ENCODE results near the gene FYCO1. TPM values are rescaled to one million over a fixed set of nuclear protein-coding genes. Genes with fewer than 3 reads are reported as not detected.
"Not testable (repeated sequence)": the region's sequence is repeated elsewhere in the genome, so short reads cannot be mapped to it uniquely, and the experiment has no call there.

Gene FYCO1
- total RNA-seq, result 10 to 100 TPM in 1 of 2 experiments, 1 to 10 TPM in 1; 8.2 to 10.6 TPM

DNA sequence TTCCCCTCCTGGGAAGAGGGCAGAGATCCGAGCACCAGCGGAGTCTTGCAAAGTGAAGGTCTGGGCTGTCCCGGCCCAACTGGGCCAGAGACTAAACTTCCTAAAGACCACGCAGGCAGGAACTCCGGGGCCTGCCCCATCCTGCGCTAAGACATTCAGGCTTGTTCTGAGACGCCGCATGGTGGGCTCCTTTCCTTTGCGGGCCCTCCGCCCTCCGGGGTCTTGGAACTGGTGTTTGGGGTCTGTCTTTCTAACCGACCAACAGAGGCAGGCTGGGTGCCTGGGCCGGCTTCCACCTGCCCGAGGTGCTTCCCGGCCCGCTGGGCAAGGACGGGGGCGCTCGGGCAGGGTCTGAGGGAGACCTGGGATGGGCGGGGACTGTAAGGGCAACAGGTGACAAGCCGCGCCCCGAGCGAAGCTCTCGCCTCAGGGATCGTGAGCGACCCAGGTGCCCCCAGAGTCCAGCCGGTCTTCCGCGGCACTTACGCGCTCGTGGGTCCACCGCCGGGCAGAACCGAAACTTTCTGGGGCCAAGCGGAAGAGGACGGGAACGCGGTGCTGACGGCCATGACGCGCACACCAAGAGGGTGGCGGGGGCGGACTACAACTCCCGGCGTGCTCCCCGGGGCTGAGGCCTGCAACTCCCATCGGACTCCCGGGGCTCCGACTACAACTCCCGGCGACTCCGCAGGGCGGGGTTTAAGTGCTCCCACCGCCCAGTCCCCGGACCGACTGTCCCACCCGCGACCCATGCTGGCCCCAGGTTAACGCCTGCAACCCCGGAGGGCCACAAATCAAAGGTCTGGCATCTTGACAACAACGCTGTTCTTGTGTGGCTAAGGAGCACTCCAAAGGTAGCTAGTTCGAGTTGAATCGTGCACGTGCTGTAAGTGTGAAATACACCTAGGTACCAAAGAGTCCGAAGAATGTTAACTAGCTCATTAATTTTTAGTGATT is at the start of gene FYCO1:
Gene FYCO1, minus strand, starts transcription at position 589 of the 957 bp plus-strand sequence. CDS start 10,914 bp downstream, outside the sequence.
- CTCF ChIA-PET, result interaction anchor here (0.6 to 1.6 kb wide), 10 partner anchors 14 to 1736 kb away, joined by 3 to 6 read pairs (median 3); partner anchors contain the start of gene CXCR6

DNA sequence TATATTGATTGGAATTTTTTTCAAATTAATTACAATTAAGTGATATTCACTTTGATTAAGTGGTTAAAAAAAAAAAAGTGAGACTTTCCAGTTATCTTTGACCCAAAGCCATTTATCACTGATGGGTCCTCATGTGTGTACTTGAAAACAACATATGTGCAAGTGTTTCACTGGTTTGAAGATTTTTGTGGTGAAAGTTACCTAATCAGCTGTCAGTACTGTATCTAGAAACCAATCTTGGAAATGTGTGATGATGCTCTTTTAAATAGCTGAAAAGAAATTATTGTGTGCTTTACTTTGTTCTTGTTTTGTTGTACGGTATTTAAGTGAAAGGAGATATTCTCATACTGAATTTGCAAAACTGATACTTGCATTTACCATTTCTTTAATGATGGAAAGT is 43.3 kb upstream of the FYCO1 start:
- intact Hi-C loops (cut with DNase I, micrococcal nuclease), result no loop called here
- Mint-ChIP-seq H3K36me3 (ENCODE audit: low read depth) (no peaks in the 10 kb centered on the region), H3K9me3 (ENCODE audit: low read depth) (peaks cover 4% of the 10 kb centered on the region), H3K4me1 (no peaks in the 10 kb centered on the region), H3K27ac (no peak overlapping the region), H3K4me3 (no peak overlapping the region), H3K27me3 (no peaks in the 10 kb centered on the region)
- CTCF ChIA-PET, result no interaction called here
- POLR2A ChIA-PET, result no interaction called here
- ATAC-seq (no peak), DNase-seq (no peak)

More for the DNA sequence above, at the start of gene FYCO1:
- POLR2A ChIA-PET, result interaction anchor here (0.9 to 1.1 kb wide), 2 partner anchors 14 to 53 kb away, joined by 3 to 4 read pairs; partner anchors contain the start of gene CXCR6
- peaks cover 43% of the 10 kb centered on the region for H3K4me1 Mint-ChIP-seq
- peaks cover 10% of the 10 kb centered on the region for H3K36me3 Mint-ChIP-seq (ENCODE audit: low read depth)
- DNase-seq (peak; percentile 94), ATAC-seq (peak; percentile 89)
- H3K4me3 Mint-ChIP-seq, result peak within 1 kb of the TSS; percentile 80
- H3K9me3 Mint-ChIP-seq (ENCODE audit: low read depth), result no peaks in the 10 kb centered on the region
- H3K27me3 Mint-ChIP-seq, result no peaks in the 10 kb centered on the region
- peak within 1 kb of the TSS; percentile 93 for H3K27ac Mint-ChIP-seq
- intact Hi-C loops (cut with DNase I, micrococcal nuclease), result loop anchor here (1.0 to 2.0 kb wide), 4 partner anchors 15 to 53 kb away; partner anchors contain the start of gene CXCR6 (in 2 of the 2)

DNA sequence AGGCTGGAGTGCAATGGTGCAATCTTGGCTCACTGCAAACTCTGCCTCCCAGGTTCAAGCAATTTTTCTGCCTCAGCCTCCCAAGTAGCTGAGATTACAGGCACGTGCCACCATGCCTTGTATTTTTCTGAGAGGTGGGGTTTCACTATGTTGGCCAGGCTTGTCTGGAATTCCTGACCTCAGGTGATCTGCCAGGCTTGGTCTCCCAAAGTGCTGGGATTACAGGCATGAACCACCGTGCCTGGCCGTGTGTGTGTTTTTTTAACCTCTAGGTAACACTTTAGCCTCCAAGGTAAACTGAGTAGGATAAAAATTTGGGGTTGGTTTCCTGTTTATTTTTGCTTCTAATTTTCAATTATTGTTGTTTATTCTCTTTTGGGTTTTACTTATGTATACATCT is 42.4 kb upstream of the FYCO1 start:
- H3K27ac Mint-ChIP-seq; H3K36me3 Mint-ChIP-seq (ENCODE audit: low read depth); intact Hi-C loops (cut with DNase I, micrococcal nuclease); H3K4me1 Mint-ChIP-seq; H3K4me3 Mint-ChIP-seq; H3K27me3 Mint-ChIP-seq; DNase-seq; H3K9me3 Mint-ChIP-seq (ENCODE audit: low read depth); CTCF ChIA-PET; POLR2A ChIA-PET; ATAC-seq: not testable (repeated sequence)

DNA sequence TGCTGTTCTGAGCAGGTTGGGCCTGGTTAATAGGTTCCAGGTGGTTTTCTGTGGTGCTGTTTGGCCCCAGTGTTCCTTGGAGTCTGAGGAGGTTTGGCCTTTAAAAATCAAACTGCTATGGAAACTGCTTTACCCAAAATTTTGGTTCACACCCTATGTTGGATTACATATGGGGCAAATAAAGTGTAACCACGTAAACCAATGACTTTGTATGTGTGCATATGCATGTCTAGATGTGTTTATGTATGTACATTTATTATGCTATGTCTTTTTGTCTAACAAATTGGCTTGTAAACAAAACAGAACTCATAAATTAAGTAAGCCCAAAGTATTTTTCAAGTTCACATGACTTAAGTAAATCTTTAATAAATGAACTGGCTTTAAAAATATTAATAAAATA is 40.6 kb upstream of the FYCO1 start:
- Mint-ChIP-seq H3K27me3 (no peaks in the 10 kb centered on the region), H3K4me1 (no peaks in the 10 kb centered on the region), H3K9me3 (ENCODE audit: low read depth) (peaks cover 2% of the 10 kb centered on the region), H3K27ac (no peak overlapping the region), H3K36me3 (ENCODE audit: low read depth) (no peaks in the 10 kb centered on the region), H3K4me3 (no peak overlapping the region)
- ChIA-PET CTCF (no interaction called here), POLR2A (no interaction called here)
- intact Hi-C loops (cut with DNase I, micrococcal nuclease), result no loop called here
- no peak for ATAC-seq
- DNase-seq, result no peak

DNA sequence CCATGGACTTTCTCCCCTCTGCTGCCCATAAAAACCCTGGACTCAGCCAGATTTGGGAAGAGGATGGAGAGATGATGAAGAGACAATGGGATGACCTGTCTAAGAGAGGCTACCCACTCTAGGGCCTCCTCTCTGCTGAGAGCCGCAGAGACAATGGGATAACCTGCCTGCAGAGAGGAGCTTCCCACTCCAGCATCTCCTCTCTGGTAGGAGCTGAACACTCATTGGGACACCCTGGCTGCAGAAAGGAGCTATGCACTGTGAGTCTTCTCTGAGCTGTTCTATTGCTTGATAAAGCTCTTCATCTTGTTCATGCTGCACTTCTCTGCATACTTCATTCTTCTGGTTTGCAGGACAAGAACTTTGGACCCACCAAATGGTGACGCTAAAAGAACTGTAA is 36.1 kb upstream of the FYCO1 start:
- peaks cover 8% of the 10 kb centered on the region for H3K9me3 Mint-ChIP-seq (ENCODE audit: low read depth)
- H3K27me3 Mint-ChIP-seq, result no peaks in the 10 kb centered on the region
- POLR2A ChIA-PET, result no interaction called here
- no peak overlapping the region for H3K27ac Mint-ChIP-seq
- no peak overlapping the region for H3K4me3 Mint-ChIP-seq
- CTCF ChIA-PET, result no interaction called here
- no peaks in the 10 kb centered on the region for H3K4me1 Mint-ChIP-seq
- ATAC-seq, result no peak
- DNase-seq, result no peak
- intact Hi-C loops (cut with DNase I, micrococcal nuclease), result no loop called here
- H3K36me3 Mint-ChIP-seq (ENCODE audit: low read depth), result peaks cover 4% of the 10 kb centered on the region

DNA sequence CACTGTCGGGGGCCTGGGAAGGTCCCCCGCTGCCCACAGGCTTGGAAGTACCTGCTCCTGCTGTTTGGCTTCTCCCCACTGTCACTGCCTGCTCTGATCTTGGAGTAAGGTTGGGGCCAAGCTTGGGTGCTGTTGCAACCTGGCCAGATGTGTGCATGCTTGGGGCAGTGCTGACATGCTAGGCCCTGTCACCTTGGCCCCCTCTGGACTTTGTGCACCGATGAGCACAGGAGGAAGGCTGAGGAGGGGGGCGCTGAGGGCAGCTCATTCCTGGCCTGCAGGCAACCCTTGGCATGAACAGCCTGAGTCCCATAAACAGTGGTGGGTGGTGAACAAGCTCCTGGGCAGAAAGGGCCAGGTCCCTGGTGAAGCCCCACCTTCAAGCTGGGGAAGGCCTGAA is 35.6 kb upstream of the FYCO1 start:
- POLR2A ChIA-PET, result no interaction called here

DNA sequence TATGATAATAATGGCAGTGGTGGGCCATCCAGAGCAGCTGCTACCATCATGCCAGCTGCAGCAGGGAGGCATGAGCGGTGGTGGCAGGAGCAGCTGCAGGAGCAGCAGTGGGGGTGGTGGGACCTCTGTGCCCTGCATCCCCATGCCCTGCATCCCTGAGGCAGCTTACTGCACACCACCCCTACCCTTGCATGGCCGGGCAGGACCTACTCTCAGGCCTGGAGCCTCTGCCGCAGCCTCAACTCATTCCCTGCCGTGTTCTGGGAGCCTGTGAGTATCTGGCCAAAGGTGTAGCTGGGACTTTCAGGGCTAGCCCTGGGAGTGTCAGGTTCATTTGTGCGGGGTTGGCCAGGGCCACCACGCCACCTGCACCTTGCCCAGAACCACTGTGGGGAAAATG is 35.0 kb upstream of the FYCO1 start:
- ChIA-PET CTCF (no interaction called here), POLR2A (no interaction called here)
- Mint-ChIP-seq H3K27ac (no peak overlapping the region), H3K9me3 (ENCODE audit: low read depth) (peaks cover 8% of the 10 kb centered on the region), H3K4me1 (no peaks in the 10 kb centered on the region), H3K4me3 (no peak overlapping the region), H3K27me3 (no peaks in the 10 kb centered on the region), H3K36me3 (ENCODE audit: low read depth) (peaks cover 4% of the 10 kb centered on the region)
- DNase-seq (no peak), ATAC-seq (no peak)
- intact Hi-C loops (cut with DNase I, micrococcal nuclease), result no loop called here

More for the DNA sequence above, 35.6 kb upstream of the FYCO1 start:
- peaks cover 4% of the 10 kb centered on the region for H3K36me3 Mint-ChIP-seq (ENCODE audit: low read depth)
- no peaks in the 10 kb centered on the region for H3K27me3 Mint-ChIP-seq
- H3K4me1 Mint-ChIP-seq, result no peaks in the 10 kb centered on the region
- intact Hi-C loops (cut with DNase I, micrococcal nuclease), result no loop called here
- H3K9me3 Mint-ChIP-seq (ENCODE audit: low read depth), result peaks cover 8% of the 10 kb centered on the region
- H3K27ac Mint-ChIP-seq, result no peak overlapping the region
- ATAC-seq (no peak), DNase-seq (no peak)
- H3K4me3 Mint-ChIP-seq, result no peak overlapping the region
- CTCF ChIA-PET, result no interaction called here

DNA sequence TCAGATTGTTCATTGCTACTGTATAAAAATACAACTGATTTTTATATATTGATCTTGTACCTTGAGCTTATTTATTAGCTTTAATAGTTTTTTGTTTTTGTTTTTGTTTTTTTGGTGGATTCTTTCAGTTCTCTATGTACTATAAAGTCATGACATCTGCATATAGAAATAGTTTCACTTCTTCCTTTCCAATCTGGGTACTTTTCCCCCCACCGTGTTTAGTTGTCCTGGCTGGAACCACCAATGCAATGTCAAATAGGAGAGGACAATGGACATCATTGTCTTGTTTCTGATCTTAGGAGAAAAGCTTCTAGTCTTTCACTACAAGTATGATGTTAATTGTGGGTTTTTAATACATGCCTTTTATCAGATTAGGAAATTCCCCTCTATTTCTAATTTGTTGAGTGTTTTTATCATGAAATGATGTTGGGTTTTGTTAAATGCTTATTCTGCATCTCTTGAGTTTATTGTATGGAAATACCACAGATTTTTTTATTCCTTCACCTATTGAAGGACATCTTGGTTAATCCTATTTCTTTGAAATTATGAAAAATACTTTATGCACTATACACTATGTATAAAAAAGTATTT is 34.4 kb upstream of the FYCO1 start:
- H3K9me3 Mint-ChIP-seq (ENCODE audit: low read depth), result peaks cover 8% of the 10 kb centered on the region
- ChIA-PET CTCF (interaction anchor here (0.7 kb wide), 1 partner anchor 47 kb away, joined by 4 read pairs; no protein-coding TSS in a partner anchor), POLR2A (no interaction called here)
- H3K27me3 Mint-ChIP-seq, result no peaks in the 10 kb centered on the region
- H3K36me3 Mint-ChIP-seq (ENCODE audit: low read depth), result peaks cover 4% of the 10 kb centered on the region
- H3K27ac Mint-ChIP-seq, result no peak overlapping the region
- no peaks in the 10 kb centered on the region for H3K4me1 Mint-ChIP-seq
- ATAC-seq (no peak), DNase-seq (no peak)
- intact Hi-C loops (cut with DNase I, micrococcal nuclease), result no loop called here
- H3K4me3 Mint-ChIP-seq, result no peak overlapping the region

DNA sequence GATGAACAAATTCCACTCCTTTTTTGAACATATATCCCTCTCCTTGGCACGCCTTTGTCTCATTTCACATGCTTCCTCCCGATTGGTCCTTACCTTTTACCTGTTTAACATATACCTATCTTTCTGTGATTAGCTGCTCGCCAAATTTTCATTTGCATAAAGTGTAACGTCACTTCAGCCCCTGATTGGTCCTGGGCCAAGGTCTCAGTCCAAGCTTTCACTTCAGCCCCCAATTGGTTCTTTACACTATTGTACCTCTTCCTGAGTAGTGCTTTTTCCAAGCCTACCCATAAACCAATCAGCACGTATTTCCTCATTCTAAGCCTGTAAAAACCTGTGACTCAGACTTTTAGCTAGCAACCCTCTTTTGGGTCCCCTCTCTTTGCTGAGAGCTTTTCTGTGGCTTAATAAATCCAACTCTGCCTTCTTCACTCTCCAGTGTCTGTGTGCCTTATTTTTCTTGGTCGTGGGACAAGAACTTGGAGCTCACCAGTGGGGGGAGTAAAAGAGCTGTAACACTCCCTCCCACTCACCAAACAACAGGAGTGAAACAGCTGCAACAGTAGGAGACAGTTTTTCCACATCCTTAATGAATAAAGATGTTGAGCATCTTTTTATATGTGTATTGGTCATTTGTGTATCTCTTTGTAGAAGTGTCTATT is 32.2 kb upstream of the FYCO1 start:
- no peak overlapping the region for H3K4me3 Mint-ChIP-seq
- peaks cover 4% of the 10 kb centered on the region for H3K36me3 Mint-ChIP-seq (ENCODE audit: low read depth)
- no peaks in the 10 kb centered on the region for H3K4me1 Mint-ChIP-seq
- ATAC-seq (no peak), DNase-seq (no peak)
- peaks cover 8% of the 10 kb centered on the region for H3K9me3 Mint-ChIP-seq (ENCODE audit: low read depth)
- H3K27ac Mint-ChIP-seq, result no peak overlapping the region
- CTCF ChIA-PET, result interaction anchor here (0.9 kb wide), 2 partner anchors 41 to 49 kb away, joined by 3 to 4 read pairs; no protein-coding TSS in a partner anchor
- intact Hi-C loops (cut with DNase I, micrococcal nuclease), result no loop called here
- H3K27me3 Mint-ChIP-seq, result peaks cover 3% of the 10 kb centered on the region
- POLR2A ChIA-PET, result interaction anchor here (0.6 kb wide), 1 partner anchor 329 kb away, joined by 3 read pairs; no protein-coding TSS in a partner anchor

DNA sequence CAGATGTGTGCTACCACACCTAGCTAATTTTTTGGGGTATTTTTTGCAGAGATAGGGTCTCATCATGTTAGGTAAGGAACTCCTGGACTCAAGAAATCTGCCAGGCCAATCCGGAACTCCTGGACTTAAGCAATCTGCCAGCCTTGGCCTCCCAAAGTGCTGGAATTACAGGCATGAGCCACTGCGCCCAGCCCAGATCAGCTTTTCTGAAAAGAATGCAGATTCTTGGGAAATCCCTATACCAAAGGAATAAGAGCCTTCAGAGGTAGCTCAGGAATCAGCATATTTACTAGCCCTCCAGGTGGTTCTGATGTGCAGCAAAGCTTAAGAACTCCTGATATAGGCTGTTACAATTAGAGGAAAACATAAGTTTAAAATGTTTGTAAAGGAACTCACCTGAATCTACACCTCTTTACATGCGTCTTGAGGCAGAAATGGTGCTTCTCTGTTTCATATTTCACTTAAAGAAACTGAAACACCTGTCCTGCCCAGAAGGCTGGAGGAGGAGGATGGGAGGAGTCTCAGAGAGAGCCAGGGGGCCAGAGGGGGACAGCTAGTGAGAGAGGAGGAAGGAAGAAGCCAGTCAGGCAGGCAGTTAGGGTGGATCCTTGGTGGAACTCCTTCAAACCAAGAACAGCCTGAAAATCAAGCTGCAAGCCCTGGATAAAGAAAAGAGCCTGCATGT is 31.5 kb upstream of the FYCO1 start, which contains the start of gene XCR1:
Gene XCR1, minus strand, starts transcription at position 463 of the 685 bp plus-strand sequence. CDS start 5,536 bp downstream, outside the sequence.
- Mint-ChIP-seq H3K27ac (no peak within 1 kb of the TSS), H3K4me1 (no peaks in the 10 kb centered on the region)
- no peak for DNase-seq

DNA sequence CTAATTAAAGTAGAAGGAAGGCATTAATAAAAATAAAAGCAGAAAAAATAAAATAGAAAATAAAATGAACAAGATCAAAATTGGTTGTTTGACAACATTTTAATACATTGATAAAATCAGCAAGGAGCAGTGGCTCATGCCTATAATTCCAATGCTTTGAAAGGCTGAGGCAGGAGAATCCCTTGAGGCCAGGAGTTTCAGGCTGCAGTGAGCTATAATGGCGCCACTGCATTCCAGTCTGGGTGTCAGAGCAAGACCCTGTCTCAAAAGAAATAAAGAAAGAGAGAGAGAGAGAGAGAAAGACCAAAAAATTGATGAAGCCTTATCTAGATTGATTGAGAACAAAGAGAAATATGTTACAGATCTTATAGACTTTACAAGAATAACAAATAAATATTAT is 29.5 kb upstream of the FYCO1 start:
- intact Hi-C loops (cut with DNase I, micrococcal nuclease), result no loop called here
- no peak for ATAC-seq
- DNase-seq, result no peak
- ChIA-PET CTCF (interaction anchor here (1.0 kb wide), 1 partner anchor 86 kb away, joined by 3 read pairs; no protein-coding TSS in a partner anchor), POLR2A (no interaction called here)
- H3K27ac Mint-ChIP-seq, result no peak overlapping the region
- no peak overlapping the region for H3K4me3 Mint-ChIP-seq
- H3K9me3 Mint-ChIP-seq (ENCODE audit: low read depth), result peaks cover 8% of the 10 kb centered on the region
- H3K4me1 Mint-ChIP-seq, result peaks cover 2% of the 10 kb centered on the region
- peaks cover 4% of the 10 kb centered on the region for H3K36me3 Mint-ChIP-seq (ENCODE audit: low read depth)
- H3K27me3 Mint-ChIP-seq, result peaks cover 12% of the 10 kb centered on the region

More for the DNA sequence above, 31.5 kb upstream of the FYCO1 start, which contains the start of gene XCR1:
- peaks cover 8% of the 10 kb centered on the region for H3K9me3 Mint-ChIP-seq (ENCODE audit: low read depth)
- peaks cover 6% of the 10 kb centered on the region for H3K27me3 Mint-ChIP-seq
- no peak for ATAC-seq
- ChIA-PET CTCF (interaction anchor here (0.7 kb wide), 1 partner anchor 8 kb away, joined by 6 read pairs; no protein-coding TSS in a partner anchor), POLR2A (no interaction called here)
- peaks cover 4% of the 10 kb centered on the region for H3K36me3 Mint-ChIP-seq (ENCODE audit: low read depth)
- intact Hi-C loops (cut with DNase I, micrococcal nuclease), result no loop called here
- H3K4me3 Mint-ChIP-seq, result no peak within 1 kb of the TSS
